K562 (cell line): ENCODE results near the gene B3GAT3. TPM values are rescaled to one million over a fixed set of nuclear protein-coding genes. Genes with fewer than 3 reads are reported as not detected.
A peak's percentile ranks its signal among the peaks of the same experiment; 100 is the strongest.

Experiments used
- ASH1L ChIP-seq: fragments of 450-650 bp; IDR thresholded peaks from 2 replicates; pipeline ENCODE4 v1.6.1; 2018; ENCODE audit warnings: borderline replicate concordance, mild to moderate bottlenecking, low read depth; ENCODE audit not compliant: partially characterized antibody
- E2F3 ChIP-seq: fragments of 250-450 bp; sonication (Bioruptor Pico); IDR thresholded peaks from 2 replicates; pipeline ENCODE4 v1.4.0; 2020; ENCODE audit warnings: mild to moderate bottlenecking
- GABPB1 ChIP-seq: sonication (generic); formaldehyde crosslinking; IDR thresholded peaks from 2 replicates; pipeline ENCODE4 v1.8.0; 2022; ENCODE audit warnings: mild to moderate bottlenecking, missing genetic modification reagents
- HDAC2 ChIP-seq: fragments of 450-650 bp; IDR thresholded peaks from 2 replicates; pipeline ENCODE4 v1.6.1; 2016; ENCODE audit warnings: mild to moderate bottlenecking
- NBN ChIP-seq: fragments of 450-650 bp; IDR thresholded peaks from 2 replicates; pipeline ENCODE4 v1.6.1; 2016; ENCODE audit warnings: low read depth, mild to moderate bottlenecking
- NFIX ChIP-seq: fragments of 250-450 bp; sonication (Bioruptor Pico); IDR thresholded peaks from 2 replicates; pipeline ENCODE4 v1.4.0; 2020; ENCODE audit warnings: low read depth, mild to moderate bottlenecking, moderate library complexity
- NRF1 ChIP-seq, 2 experiments: fragments of 450-650 bp; IDR thresholded peaks in 1 of 2; conservative IDR thresholded peaks in 1 of 2; 2 replicates each; pipeline ENCODE4 v1.6.1; 2014; ENCODE audit warnings: mild to moderate bottlenecking in 2 of 2
- SMAD1 ChIP-seq: fragments of 150-350 bp; IDR thresholded peaks from 2 replicates; pipeline ENCODE4 v1.6.1; 2014; ENCODE audit warnings: low read length, low read depth; ENCODE audit not compliant: partially characterized antibody
- SNIP1 ChIP-seq: fragments of 450-650 bp; IDR thresholded peaks from 2 replicates; pipeline ENCODE4 v1.7.1; 2017; ENCODE audit warnings: low read depth, mild to moderate bottlenecking
- TRIM28 ChIP-seq: fragments of 450-650 bp; IDR thresholded peaks from 2 replicates; pipeline ENCODE4 v1.6.1; 2017
- polyA plus RNA-seq, 8 experiments: library from polyadenylated mRNA; depleted of rRNA in 4 of 8; stranded (reverse) in 5 of 8; unstranded in 3 of 8; fragments of >200 nt; fragmentation: Nextera tagmentation in 2 of 8; fragmentation: Illumina TruSeq in 1 of 8; extraction: Ambion mirVana in 2 of 8; extraction: Trizol in 1 of 8; gene quantifications; 2 replicates each; pipeline versions ENCODE4 v1.2.1 to v1.2.3, GENCODE V29; 2011 to 2014; ENCODE audit warnings: inconsistent platforms in 1 of 8, missing spikeins in 1 of 8
- total RNA-seq, 7 experiments: library from RNA; depleted of rRNA in 6 of 7; stranded (reverse); fragments of >200 nt in 6 of 7; fragmentation: Illumina TruSeq in 2 of 7; extraction: Trizol in 2 of 7; gene quantifications; 2 replicates each; pipeline versions ENCODE4 v1.2.1 to v1.2.3, GENCODE V29; 2011 to 2021; ENCODE audit warnings: low replicate concordance in 1 of 7
- TF ChIP-seq, protein P1 (sequence below): fragments of 450-650 bp; formaldehyde crosslinking; IDR thresholded peaks from 2 replicates; pipeline ENCODE4 v1.4.0; 2020; ENCODE audit warnings: mild to moderate bottlenecking, moderate library complexity
- TF ChIP-seq, protein P2 (sequence below): IDR thresholded peaks from 2 replicates; pipeline ENCODE4 v1.6.1; 2011; ENCODE audit warnings: borderline replicate concordance, low read depth, mild to moderate bottlenecking, moderate library complexity, low read length; ENCODE audit not compliant: insufficient read depth, poor library complexity, severe bottlenecking
- TF ChIP-seq, protein P3 (sequence below): sonication (generic); formaldehyde crosslinking; IDR thresholded peaks from 2 replicates; pipeline ENCODE4 v1.8.0; 2022; ENCODE audit warnings: mild to moderate bottlenecking, low read depth, missing genetic modification reagents
- TF ChIP-seq, protein P4 (sequence below), 2 experiments: IDR thresholded peaks in 1 of 2; conservative IDR thresholded peaks in 1 of 2; 2 replicates each; pipeline ENCODE4 v1.6.1; 2016; ENCODE audit warnings: low read depth in 2 of 2, mild to moderate bottlenecking in 1 of 2, missing compliant biosample characterization in 1 of 2, missing genetic modification characterization in 1 of 2, moderate library complexity in 1 of 2
- TF ChIP-seq, protein P5 (sequence below): IDR thresholded peaks from 3 replicates; pipeline ENCODE4 v1.6.1; 2011; ENCODE audit warnings: borderline replicate concordance, mild to moderate bottlenecking, moderate library complexity; ENCODE audit not compliant: insufficient read length; ENCODE audit errors: extremely low read depth

Gene B3GAT3
- total and polyA plus RNA-seq, 9 of the 15 experiments (the other 6 are each of a cell fraction or from before 2014, with no cell fraction given): 0.30 to 64.0 (median 21.4) TPM

GRCh38 chr11:62601372-62602140, 20.2 kb downstream of the B3GAT3 start, which contains the start of gene MTA2 (continued):
- TF ChIP-seq GABPB1 (CRISPR knock-in tag) (no peak; the same call in 1 of the 2 replicates), NFIX (CRISPR knock-in tag) (no peak), SNIP1 (no peak; the same call in 1 of the 2 replicates), ASH1L (no peak), TRIM28 (no peak), SMAD1 (no peak), HDAC2 (no peak), E2F3 (CRISPR knock-in tag) (no peak), NRF1 (conservative IDR thresholded peaks at IDR 0.05 in 1 of 2, IDR thresholded peaks at IDR 0.05 in 1 of 2) (peak; percentile 64 to 76; a peak in 3 of 4 replicates), NBN (no peak)
- TF ChIP-seq, protein P1, sequence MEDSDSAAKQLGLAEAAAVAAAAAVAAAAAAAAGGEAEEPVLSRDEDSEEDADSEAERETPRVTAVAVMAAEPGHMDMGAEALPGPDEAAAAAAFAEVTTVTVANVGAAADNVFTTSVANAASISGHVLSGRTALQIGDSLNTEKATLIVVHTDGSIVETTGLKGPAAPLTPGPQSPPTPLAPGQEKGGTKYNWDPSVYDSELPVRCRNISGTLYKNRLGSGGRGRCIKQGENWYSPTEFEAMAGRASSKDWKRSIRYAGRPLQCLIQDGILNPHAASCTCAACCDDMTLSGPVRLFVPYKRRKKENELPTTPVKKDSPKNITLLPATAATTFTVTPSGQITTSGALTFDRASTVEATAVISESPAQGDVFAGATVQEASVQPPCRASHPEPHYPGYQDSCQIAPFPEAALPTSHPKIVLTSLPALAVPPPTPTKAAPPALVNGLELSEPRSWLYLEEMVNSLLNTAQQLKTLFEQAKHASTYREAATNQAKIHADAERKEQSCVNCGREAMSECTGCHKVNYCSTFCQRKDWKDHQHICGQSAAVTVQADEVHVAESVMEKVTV (CRISPR knock-in tag): peak; percentile 100
- TF ChIP-seq, protein P2, sequence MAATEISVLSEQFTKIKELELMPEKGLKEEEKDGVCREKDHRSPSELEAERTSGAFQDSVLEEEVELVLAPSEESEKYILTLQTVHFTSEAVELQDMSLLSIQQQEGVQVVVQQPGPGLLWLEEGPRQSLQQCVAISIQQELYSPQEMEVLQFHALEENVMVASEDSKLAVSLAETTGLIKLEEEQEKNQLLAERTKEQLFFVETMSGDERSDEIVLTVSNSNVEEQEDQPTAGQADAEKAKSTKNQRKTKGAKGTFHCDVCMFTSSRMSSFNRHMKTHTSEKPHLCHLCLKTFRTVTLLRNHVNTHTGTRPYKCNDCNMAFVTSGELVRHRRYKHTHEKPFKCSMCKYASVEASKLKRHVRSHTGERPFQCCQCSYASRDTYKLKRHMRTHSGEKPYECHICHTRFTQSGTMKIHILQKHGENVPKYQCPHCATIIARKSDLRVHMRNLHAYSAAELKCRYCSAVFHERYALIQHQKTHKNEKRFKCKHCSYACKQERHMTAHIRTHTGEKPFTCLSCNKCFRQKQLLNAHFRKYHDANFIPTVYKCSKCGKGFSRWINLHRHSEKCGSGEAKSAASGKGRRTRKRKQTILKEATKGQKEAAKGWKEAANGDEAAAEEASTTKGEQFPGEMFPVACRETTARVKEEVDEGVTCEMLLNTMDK: no peak
- TF ChIP-seq, protein P3, sequence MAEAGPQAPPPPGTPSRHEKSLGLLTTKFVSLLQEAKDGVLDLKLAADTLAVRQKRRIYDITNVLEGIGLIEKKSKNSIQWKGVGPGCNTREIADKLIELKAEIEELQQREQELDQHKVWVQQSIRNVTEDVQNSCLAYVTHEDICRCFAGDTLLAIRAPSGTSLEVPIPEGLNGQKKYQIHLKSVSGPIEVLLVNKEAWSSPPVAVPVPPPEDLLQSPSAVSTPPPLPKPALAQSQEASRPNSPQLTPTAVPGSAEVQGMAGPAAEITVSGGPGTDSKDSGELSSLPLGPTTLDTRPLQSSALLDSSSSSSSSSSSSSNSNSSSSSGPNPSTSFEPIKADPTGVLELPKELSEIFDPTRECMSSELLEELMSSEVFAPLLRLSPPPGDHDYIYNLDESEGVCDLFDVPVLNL (CRISPR knock-in tag): no peak
- TF ChIP-seq, protein P4, sequence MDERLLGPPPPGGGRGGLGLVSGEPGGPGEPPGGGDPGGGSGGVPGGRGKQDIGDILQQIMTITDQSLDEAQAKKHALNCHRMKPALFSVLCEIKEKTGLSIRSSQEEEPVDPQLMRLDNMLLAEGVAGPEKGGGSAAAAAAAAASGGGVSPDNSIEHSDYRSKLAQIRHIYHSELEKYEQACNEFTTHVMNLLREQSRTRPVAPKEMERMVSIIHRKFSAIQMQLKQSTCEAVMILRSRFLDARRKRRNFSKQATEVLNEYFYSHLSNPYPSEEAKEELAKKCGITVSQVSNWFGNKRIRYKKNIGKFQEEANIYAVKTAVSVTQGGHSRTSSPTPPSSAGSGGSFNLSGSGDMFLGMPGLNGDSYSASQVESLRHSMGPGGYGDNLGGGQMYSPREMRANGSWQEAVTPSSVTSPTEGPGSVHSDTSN (CRISPR knock-in tag; IDR thresholded peaks at IDR 0.05; ENCODE audit: low read depth): no peak
- TF ChIP-seq, protein P4 (tag; conservative IDR thresholded peaks at IDR 0.05; ENCODE audit: low read depth): no peak
- TF ChIP-seq, protein P5, sequence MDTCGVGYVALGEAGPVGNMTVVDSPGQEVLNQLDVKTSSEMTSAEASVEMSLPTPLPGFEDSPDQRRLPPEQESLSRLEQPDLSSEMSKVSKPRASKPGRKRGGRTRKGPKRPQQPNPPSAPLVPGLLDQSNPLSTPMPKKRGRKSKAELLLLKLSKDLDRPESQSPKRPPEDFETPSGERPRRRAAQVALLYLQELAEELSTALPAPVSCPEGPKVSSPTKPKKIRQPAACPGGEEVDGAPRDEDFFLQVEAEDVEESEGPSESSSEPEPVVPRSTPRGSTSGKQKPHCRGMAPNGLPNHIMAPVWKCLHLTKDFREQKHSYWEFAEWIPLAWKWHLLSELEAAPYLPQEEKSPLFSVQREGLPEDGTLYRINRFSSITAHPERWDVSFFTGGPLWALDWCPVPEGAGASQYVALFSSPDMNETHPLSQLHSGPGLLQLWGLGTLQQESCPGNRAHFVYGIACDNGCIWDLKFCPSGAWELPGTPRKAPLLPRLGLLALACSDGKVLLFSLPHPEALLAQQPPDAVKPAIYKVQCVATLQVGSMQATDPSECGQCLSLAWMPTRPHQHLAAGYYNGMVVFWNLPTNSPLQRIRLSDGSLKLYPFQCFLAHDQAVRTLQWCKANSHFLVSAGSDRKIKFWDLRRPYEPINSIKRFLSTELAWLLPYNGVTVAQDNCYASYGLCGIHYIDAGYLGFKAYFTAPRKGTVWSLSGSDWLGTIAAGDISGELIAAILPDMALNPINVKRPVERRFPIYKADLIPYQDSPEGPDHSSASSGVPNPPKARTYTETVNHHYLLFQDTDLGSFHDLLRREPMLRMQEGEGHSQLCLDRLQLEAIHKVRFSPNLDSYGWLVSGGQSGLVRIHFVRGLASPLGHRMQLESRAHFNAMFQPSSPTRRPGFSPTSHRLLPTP: no peak
